SIG-M5 (cell line): ENCODE results near the gene TSPEAR.

Experiments
- DNase-seq: peaks from one replicate; lab custom pipeline; 2025; lab: John Stamatoyannopoulos, UW

TSPEAR gene

DNA sequence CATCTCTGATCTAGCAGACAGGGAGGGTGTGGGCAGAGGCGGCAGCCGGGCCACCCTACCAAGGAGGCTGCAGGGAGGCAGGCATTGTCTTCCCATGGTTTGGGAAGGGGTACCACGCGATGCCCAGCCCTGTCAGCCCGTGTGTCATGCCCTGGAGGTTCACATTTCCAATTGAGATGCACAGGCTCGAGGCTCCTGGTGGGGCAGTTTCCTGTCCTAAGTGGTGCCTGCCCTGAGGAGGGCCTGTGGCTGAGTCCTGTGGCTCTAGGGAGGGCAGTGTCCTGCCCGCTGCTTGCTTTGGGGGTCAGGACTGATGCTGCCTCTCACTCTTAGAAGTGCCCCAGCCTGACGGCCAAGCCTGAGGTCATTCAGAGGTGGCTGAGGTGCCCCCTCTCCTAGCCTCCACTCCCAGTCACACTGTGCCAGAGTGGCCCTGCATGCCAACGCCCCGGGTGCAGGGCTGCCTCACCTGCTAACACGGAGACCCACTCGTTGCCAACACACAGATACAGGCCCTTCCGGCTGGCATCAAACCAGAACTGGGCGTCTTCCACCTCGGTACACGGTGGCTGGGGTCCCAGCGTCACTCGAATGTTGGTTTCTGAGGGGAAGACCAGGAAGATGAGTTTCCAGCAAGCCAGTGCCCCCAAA lies 183.3 kb downstream of the TSPEAR start:
- DNase-seq: no peak

DNA sequence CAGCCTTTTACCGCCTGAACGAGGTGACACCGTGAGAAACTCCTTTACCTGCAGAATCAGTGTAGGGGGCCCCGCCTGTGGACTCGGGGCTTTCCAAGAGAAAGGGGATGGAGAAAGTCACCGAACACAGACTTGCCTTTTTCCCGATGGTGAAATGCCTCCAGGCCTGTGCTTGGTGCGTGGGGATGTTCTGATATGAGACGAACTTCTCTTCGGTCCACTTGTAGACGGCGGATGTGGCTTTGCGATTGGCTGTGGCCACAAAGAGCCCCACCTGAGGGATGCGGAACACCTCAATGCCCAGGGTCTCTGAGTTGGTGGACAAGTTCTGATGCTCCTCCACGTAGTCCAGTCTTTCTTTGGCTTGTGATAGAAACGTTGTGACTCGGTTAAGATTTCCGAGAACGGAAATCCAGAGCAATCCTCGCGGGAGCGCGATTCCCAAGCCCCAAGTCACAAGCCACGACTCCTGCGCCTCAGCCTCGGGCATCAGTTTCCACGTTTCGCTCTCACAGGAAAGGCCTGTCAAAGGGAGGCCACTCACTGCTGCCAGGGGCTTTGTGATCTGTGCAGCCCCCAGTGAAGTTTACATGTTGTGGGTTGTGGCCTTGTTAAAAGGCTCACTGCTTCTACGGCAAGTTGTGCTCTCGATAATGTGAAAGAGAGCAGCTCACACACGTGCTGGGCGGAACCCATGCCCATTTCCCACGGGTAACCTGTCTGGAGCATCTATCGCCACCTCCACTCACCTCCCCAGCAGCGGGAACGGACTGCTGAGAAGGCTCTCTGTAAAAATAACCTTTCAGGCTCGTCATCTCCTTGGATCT lies 184.0 kb downstream of the TSPEAR start:
- DNase-seq: no peak

DNA sequence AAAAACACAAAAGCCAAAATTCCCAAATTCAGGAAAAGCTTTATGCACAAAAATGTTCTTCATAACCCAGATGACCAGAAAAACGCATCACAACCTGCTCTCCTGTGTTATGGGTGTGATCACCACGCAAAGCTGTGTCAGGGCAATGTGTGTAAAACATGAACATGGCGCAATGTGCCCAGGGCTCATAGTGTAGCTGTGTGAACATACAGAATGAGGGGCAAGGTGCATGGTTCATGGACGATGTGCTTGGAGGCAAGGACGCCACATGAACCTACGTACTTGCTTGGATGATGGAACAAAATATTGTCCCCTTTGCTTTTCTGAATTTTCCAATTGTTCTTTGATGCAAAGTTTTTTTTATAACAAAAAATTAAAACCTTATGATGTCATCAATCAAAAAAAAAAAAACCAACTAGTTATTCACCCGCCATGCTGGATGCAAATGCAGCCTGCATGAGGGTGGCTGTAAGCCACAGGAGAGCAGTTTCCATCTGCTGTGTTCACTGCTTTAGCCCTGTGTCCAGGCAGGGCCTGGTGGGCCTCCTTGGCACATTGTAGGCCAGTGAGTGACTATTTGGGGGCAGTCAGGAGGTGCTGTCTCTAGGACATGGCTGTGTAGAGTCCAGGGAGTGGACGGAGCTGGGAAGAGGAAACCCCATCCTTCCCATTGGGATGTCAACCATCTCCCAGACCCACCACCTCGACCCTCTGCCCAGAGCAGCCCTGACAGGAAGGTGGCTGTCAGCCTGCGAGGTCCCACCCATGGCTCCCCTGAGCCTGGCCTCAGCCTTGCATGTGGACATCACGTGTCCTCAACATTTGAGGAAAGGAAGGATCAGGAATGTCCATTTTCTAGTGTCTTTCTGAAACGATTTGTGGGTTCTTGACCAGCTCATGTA lies 185.0 kb downstream of the TSPEAR start:
- no peak for DNase-seq

DNA sequence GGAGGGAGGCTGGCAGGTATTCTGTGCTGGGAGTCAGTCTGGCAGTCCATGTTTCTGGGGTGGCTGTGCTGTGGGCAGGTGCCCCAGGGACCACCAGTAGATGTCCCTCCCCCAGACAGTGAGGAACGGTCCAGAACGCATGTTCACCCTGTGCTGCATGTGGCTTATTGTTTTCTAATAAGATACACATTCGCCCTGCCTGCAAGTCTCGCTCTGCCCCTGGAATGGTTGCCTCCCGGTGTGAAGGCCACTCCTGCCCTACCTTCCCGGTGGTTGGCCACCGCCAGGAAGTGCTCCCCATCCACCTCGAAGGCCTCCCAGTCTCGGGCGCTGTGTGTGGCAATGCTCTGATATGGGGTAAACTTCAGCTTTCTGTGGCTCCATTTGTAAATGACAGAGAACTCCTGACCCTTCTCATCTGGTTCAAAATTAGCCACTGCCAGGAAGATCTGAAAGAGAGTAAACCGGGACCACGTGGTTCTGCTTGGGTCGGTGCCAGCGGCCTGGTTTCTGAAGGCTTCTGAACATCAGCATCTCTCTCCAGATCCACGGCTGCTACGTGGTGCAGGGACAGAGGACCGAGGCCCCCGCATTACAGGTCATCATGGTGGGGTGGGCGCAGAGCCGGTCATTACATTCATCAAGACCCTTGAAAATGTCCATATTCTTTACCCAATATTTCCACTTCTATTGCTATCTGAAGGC lies 185.8 kb downstream of the TSPEAR start:
- no peak for DNase-seq

DNA sequence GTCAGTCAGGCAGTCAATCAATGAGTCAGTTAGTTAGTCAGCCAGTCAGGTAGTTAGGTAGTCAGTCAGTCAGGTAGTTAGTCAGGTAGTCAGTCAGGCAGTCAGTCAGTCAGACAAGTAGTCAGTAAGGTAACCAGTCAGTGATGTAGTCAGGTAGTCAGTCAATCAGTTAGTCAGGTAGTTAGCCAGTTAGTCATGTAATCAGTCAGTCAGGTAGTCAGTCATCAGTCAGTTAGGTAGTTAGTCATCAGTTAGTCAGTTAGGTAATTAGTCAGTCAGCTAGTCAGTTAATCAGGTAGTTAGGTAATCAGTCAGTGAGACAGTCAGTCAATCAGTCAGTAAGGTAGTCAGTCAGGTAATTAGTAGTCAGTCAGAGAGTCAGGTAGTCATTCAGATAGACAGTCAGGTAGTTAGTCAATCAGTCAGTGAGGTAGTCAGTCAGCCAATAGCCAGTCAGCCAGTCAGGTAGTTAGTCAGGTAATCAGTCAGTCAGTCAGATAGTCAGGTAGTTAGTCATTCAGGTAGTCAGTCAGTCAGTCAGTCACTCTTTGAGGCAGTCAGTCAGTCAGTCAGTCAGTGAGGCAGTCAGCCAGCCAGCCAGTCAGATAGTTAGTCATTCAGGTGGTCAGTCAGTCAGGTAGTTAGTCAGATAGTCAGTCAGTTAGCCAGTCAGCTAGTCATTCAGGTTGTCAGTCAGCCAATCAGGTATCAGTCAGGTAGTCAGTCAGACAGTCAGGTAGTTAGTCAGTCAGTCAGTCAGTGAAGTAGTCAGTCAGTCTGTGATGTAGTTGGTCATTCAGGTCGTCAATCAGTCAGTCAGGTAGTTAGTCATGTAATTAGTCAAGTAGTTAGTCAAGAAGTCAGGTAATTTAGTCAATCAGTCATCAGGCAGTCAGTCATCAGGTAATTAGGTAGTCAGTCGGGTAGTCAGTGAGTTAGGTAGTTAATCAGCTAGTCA lies 186.7 kb downstream of the TSPEAR start:
- DNase-seq: no peak

DNA sequence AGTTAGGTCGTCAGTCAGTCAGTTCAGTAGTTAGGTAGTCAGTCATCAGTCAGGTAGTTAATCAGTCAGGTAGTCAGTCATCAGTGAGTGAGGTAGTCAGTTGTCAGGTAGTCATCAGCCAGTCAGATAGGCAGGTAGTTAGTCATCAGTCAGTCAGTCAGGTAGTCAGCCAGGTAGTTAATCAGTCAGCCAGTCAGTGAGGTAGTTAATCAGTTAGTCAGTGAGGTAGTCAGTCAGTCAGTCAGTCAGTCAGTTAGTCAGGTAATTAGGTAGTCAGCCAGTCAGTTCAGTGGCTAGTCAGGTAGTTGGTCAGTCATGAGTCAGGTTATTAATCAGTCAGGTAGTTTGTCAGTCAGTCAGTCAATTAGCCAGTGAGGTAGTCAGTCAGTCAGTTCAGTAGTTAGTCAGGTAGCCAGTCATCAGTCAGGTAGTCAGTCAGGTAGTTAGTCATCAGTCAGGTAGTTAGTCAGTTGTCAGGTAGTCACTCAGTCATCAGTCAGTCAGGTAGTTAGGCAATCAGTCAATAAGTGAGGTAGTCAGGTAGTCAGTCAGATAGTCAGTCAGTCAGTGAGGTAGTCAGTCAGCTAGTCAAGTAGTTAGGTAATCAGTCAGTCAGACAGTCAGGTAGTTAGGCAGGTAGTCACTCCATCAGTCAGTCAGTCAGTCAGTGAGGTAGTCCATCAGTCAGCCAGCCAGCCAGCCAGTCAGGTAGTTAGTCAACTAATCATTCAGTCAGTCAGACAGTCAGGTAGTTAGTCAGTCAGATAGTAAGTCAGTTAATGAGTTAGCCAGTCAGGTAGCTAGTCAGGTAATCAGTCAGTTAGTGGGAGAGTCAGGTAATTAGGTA lies 187.6 kb downstream of the TSPEAR start:
- DNase-seq: no peak

DNA sequence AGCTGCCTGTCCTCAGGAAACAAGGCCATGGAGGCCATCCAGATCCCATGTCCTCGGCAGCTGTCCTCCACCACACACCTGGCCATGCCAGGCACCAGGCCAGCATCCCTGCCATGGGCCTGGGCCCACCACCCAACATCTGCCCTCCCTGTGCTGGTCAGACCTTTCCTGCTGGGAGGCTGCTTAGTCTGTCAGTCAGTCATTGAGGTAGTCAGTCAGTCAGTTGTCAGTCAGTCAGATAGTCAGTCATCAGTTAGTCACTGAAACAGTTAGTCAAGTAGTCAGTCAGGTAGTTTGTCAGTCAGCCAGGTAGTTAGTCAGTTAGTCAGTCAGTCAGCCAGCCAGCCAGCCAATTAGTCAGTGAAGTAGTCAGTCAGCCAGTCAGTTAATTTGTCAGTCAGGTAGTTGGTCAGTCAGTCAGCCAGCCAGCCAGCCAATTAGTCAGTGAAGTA lies 188.6 kb downstream of the TSPEAR start:
- no peak for DNase-seq

DNA sequence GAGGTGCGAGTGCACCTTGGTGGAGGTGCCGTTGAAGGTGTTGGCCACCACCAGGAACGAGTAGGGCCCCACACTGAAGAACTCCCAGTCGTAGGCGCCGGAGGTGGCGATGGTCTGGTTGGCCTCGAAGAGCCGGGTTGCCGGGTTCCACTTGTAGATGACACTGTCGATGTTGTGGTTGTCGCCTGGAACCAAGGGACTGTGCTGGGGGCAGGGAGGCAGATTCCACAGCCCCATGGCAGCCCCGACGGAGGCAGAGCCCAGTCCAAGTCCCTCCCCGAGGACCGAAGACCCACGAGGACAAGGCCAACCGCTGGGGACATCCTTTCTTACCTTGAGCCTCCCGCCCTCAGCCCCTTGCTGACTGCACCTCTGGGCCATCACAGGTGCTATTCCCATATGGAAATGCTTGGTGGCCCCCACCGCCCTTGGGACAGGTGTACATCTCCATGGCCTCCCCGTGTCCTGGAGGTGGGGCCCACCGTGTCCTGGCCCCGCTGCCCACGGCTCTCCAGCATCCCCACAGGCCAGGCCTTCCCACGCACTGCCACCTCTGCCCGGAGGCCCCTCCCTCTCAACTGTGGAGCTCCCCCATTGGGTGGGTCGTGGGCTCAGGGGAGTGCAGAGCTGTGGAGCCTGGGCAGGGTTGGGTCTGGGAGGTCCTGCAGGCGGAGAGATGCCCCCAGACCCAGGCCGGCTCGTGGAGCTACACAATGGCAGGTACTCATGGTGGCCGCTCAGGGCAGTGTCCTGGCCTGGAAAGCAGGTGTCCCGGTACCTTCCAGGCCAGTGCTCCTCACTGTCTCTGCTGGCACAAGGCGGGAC lies 189.2 kb downstream of the TSPEAR start:
- DNase-seq: no peak

DNA sequence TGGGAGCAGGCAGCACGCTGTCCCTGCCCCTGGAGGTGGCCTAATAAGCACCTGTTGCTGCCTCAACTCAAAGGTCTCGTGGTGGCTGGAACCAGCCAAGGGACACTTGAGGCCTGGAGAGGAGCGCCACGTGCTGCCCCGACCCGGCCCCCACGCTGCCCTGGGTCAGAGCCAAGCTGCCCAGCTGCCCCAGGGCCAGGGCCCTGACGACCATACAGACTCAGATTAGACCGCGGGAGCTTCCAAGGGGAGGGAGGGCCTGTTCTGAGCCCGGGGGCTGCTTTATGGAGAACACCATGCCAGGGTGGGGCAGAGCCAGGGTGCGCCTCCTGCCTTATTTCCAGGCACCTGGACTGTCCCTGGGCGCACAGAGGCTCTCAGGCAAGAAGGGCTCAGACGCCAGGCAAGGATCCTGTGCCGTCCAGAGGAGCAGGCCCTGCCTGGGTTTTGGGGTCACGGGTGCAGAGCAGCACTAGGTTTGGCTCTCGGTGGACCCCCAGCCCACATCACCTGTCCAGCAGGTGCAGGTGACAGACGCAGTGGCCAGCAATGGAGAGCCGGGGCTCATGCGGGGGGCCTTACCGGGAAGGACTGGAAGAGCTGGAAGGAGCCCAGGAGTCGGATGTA lies 190.0 kb downstream of the TSPEAR start:
- DNase-seq: no peak

DNA sequence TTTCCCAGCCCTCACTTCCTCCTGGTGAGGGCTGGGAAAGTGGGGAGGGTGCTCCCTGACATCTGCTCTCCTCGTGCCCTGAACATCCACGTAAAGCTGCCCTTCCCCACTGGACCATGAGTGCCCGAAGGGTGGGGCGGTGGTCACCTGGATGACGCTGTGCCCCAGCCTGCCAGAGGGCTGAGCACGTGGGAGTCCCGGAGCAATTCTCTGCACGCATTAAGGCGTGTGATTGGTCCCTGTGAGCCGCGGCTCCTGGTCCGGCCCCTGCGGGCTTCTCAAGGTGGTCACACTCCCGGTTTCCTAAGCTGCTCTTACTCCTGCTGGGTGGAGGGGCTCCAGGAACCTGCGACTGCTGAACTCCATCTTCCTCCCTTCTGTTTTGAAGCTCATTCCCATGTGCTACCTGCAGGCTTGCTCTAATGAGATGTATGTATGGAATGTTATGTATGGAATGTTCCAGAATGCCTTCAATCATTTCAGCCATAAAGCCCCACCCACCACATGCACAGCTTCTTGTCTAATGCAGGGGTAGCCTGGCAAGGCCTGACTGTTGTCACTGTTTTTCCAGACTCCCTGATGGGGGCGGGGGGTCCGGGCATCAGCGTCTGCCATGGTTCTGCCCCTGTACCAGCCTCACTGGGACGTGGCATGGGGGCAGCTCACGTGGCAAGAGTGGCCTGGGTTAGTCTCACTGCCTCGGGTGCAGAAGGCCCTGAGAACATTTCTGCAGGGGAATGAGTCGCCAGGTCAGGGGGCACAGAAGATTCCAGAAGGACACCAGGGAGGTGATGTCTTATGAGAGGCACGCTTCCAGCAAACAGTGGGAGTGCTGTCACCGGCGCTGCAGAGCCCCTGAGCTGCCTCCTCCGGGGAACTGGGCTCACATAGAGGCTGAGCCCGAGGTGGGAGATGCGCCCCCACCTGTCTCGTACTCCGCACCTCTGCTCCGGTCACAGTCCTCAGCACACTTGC lies 190.8 kb downstream of the TSPEAR start:
- no peak for DNase-seq

DNA sequence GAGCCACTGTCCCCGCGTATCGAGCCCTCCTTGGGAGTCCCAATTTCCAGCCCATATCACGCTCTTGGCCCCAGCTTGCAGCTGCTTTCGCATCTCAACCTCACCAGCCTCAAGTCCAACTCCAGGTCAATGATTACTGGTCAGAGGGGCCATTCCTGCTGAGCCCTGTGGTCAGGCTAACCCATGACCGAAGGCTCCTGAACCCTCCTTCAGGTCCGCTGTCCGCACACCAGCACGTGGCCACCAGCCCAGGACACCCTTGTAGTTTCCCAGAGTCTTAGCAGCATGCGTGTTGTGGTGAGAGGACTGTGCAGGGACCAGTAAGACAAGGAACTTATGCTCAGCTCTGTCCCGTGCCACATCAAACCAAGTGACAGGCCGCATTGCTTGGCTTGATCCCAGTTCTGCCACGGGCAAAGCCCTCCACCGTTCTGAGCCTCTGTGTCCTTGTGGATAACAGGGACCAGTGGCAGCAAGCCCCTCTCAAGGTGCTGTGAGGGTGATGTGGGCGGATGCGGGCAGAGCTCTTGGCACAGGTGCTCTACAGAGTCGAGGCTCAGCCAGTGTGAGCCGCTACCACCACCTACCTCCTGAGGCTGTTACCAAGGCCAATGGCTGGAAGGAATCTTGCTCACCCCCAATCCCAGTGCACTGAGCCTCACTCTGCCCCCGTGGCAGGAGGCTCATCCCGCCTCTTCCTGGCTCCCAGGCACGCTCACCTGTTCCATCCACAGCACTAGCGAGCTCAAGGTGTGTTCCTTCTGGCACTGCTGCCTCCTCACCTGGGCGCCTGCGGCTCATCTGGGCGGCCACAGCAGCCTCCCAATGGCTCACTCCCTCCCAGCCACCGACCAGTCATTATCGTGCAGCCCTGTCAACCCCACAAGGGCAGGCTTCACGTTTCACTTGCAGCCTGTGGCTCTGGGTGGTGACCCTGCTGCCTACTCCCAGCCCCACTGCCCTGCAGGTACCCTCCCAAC lies 191.7 kb downstream of the TSPEAR start:
- no peak for DNase-seq

DNA sequence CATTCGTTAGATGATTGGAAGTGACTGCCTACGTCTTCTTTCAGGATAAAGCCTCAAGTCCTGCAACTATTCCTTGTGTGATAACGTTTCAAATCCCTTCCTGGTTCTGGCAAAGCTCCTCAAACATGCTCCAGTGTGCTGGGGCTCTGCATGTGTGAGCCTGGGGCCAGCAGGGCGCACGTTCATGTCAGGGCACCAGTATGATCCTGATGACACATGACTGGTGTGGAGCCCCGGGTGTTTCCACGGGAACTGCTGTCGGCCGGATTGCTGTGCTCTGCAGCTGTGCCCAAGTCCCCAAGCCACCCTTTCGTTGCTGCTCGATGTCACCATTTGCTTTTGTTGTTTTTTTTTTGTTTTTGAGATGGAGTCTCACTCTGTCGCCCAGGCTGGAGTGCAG lies 192.7 kb downstream of the TSPEAR start:
- DNase-seq: no peak

DNA sequence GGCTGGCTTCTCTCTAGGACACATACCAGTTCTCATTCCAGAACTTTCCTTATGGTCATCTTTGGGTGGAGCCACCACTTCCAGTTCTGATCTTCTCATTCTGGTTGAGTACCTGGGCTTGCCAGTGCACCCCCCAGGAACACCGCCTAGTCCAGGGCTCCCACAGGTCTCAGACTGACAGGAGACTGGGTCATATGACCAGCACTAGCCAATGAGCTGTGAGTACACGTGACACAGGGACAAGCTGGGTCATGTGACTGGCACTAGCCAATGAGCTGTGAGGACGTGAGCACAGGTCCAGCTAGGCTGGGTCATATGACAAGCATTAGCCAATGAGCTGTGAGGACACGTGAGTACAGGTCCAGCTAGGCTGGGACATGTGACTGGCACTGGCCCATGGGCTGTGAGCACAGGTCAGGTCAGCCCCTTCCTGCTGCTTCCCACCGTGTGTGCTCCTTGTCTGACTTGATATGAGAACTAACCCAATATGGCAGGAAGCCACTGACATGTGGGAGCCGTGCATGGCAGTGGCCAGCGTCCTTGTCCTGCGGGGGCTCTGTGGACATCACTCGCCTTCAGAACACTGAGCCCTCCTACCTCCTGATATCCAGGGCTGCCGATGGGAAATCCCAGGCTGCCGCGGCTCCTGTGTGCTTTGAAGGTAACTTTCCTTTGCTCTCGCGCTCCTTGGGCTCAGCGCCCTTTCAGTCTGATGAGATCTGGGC lies 194.0 kb downstream of the TSPEAR start:
- DNase-seq: no peak

DNA sequence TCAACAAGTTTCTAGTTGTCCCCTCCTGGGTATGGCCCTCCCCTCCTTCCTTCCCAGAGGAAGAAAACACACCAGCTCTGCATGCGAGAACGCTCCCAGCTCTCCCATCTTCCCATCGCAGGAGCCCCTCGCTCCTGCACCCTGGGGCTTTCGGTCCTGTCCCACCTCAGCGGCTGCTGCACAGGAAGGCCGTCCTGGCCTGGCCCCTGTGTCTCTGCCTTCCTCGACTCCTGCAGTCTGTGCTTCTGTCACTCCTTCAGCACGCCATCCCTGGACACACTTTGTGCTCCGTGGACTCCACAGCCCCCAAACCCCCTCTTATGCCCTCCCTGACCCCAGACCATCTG lies 194.6 kb downstream of the TSPEAR start:
- no peak for DNase-seq

DNA sequence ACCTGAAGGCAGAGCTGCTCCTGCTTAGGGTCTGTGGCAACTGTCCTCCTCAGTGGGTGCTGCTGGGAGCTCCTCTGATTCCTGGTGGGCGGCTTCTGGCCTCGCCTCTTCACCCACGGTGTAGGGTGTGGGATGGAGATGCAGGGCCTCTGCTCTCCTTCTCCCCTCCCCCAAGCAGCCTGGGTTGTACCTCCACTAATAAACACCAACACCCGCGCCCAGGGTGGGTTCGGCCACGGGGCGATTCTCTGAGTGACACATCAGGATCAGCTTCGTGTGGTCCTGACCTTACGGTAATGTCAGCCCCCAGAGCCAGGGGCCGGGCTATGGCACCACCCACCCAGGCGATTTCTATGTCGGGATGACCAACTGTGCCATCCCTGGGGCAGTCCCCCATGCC lies 195.0 kb downstream of the TSPEAR start:
- DNase-seq: no peak
